Keratinocyte (primary cell): ENCODE results near the gene ATP5F1D. TPM values are rescaled to one million over a fixed set of nuclear protein-coding genes. Genes with fewer than 3 reads are reported as not detected.

Source experiments
- DNase-seq: peaks from one replicate; pipeline ENCODE4 v3.0.0-alpha.2; 2011; ENCODE audit warnings: low read depth, missing footprints, low spot score
- FAIRE-seq: peaks from 2 replicates; lab custom pipeline; 2011; peaks lifted over from hg19 to GRCh38; lab: Jason Lieb, UNC
- H2AFZ ChIP-seq: 2 replicates; pipeline ENCODE4 v1.6.0; 2012; ENCODE audit warnings: low read length, control low read depth, inconsistent platforms; ENCODE audit not compliant: control insufficient read depth
- H3K27ac ChIP-seq: 2 replicates; pipeline ENCODE4 v1.5.1; 2011; ENCODE audit warnings: low read length; ENCODE audit not compliant: control insufficient read depth, insufficient read depth
- H3K27me3 ChIP-seq: 3 replicates; pipeline ENCODE4 v1.6.0; 2011; ENCODE audit warnings: low read length; ENCODE audit not compliant: control insufficient read depth, insufficient read depth; ENCODE audit errors: extremely low read depth
- H3K36me3 ChIP-seq, 2 experiments: 2 replicates in 1 of 2; 3 replicates in 1 of 2; pipeline ENCODE4 v1.5.1; 2011; ENCODE audit warnings: low read length in 2 of 2, mild to moderate bottlenecking in 1 of 2; ENCODE audit not compliant: control insufficient read depth in 2 of 2, insufficient read depth in 2 of 2; ENCODE audit errors: extremely low read depth in 1 of 2
- H3K4me1 ChIP-seq: 3 replicates; pipeline ENCODE4 v1.5.1; 2011; ENCODE audit warnings: low read length; ENCODE audit not compliant: control insufficient read depth, insufficient read depth; ENCODE audit errors: extremely low read depth
- H3K4me2 ChIP-seq: 3 replicates; pipeline ENCODE4 v1.6.0; 2011; ENCODE audit warnings: low read depth, low read length; ENCODE audit not compliant: control insufficient read depth, insufficient read depth; ENCODE audit errors: extremely low read depth
- H3K4me3 ChIP-seq, 3 experiments: fragments of 200-600 bp in 1 of 3; sonication (generic) in 1 of 3; 2 replicates in 2 of 3; 3 replicates in 1 of 3; pipeline ENCODE4 v1.5.1; 2011 to 2016; ENCODE audit warnings: low read length in 3 of 3, mild to moderate bottlenecking in 3 of 3, control low read depth in 2 of 3, inconsistent platforms in 1 of 3, low read depth in 1 of 3, mixed read lengths in 1 of 3, mixed run types in 1 of 3, moderate library complexity in 1 of 3; ENCODE audit not compliant: control insufficient read depth in 2 of 3, insufficient read depth in 2 of 3; ENCODE audit errors: extremely low read depth in 1 of 3
- H3K79me2 ChIP-seq: 2 replicates; pipeline ENCODE4 v1.6.0; 2012; ENCODE audit warnings: low read length; ENCODE audit not compliant: control insufficient read depth, insufficient read depth
- H3K9ac ChIP-seq: 3 replicates; pipeline ENCODE4 v1.6.0; 2011; ENCODE audit warnings: low read length; ENCODE audit not compliant: control insufficient read depth, insufficient read depth; ENCODE audit errors: extremely low read depth
- H3K9me1 ChIP-seq: 3 replicates; pipeline ENCODE4 v1.6.0; 2011; ENCODE audit warnings: low read length; ENCODE audit not compliant: control insufficient read depth, insufficient read depth; ENCODE audit errors: extremely low read depth
- H3K9me3 ChIP-seq: 2 replicates; pipeline ENCODE4 v1.5.1; 2012; ENCODE audit warnings: low read depth, low read length; ENCODE audit not compliant: control insufficient read depth
- H4K20me1 ChIP-seq: 3 replicates; pipeline ENCODE4 v1.6.0; 2011; ENCODE audit warnings: low read length; ENCODE audit not compliant: control insufficient read depth, insufficient read depth; ENCODE audit errors: extremely low read depth
- EZH2 ChIP-seq: IDR thresholded peaks from one replicate; pipeline ENCODE4 v1.6.1; 2012; ENCODE audit warnings: inconsistent platforms, mild to moderate bottlenecking, low read length, moderate library complexity
- dilution Hi-C: fragments of 300-500 bp; cut with MboI; formaldehyde crosslinking; loops from one replicate; pipeline ENCODE4 v1.7.0; 2020; ENCODE audit warnings: low sequenced_read_pairs; ENCODE audit not compliant: extremely low pct_ligation_motif_present
- polyA plus RNA-seq, 5 experiments: library from polyadenylated mRNA; depleted of rRNA in 3 of 5; stranded (reverse) in 3 of 5; stranded (forward) in 1 of 5; unstranded in 1 of 5; fragments of >200 nt; gene quantifications; 1 replicate in 1 of 5; 2 replicates in 3 of 5; 3 replicates in 1 of 5; pipeline versions ENCODE4 v1.2.1 to v1.2.3, GENCODE V29; 2011 to 2012; ENCODE audit warnings: missing spikeins in 2 of 5, low read depth in 1 of 5, low replicate concordance in 1 of 5
- TF ChIP-seq, protein P1 (sequence below), 3 experiments: IDR thresholded peaks in 1 of 3; conservative IDR thresholded peaks in 1 of 3; optimal IDR thresholded peaks in 1 of 3; 2 replicates in 2 of 3; 3 replicates in 1 of 3; pipeline versions ENCODE3 to v1.5.1; 2011; ENCODE audit warnings: low read length in 3 of 3, mild to moderate bottlenecking in 3 of 3, moderate library complexity in 2 of 3, control low read depth in 1 of 3, inconsistent platforms in 1 of 3; ENCODE audit not compliant: insufficient read depth in 2 of 3; ENCODE audit errors: extremely low read depth in 1 of 3

ATP5F1D gene
- polyA plus RNA-seq, 1 donor (not counting 4 experiments of a cell fraction or from before 2014, with no cell fraction given): 51.3 TPM

DNA sequence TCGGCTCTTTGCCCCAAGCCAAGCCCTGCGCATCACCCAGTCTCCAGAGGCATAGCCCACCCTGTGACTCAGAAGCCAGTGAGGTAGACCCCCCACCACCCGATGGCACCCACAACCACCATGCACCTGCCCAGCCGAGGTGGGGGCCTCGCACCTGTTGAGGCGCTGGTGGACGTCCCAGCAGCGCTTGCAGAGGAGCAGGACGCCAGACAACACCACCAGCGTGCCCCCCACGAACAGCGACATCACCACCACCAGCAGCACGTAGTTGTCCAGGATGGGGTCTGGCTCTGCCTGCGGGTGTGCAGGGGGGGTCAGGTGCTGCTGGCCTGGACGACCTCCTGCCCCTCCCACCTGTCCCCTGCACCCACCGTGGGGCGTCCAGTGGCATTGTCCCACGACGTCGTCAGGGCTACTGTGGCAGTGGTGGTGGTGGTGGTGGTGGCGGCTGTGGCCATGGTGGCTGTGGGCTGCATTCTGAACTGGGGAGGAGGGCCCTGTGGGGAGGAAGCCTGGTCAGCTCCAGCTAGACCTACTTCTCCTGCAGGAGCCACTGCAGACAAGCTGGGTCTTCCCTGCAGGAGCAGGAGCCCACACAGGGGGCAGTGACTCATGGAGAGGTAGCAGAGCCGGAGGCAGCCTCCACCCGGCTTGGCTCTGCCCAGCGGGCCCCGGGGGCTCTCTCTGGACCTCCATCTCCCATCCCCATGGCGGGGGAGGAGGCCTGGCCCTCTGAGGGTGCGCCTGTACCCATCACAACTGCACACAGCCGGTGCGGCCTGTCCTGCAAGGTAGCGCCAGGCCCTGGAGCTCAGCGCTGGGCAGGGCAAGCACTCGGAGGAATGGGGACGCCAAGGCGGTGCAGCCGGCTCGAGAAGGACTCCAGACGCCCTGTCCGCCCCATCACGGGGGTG, 5.7 kb upstream of the ATP5F1D start:
- Histone ChIP-seq H2AFZ (no peak overlapping the region), H3K9ac (no peak overlapping the region), H3K4me3 (peak overlapping the region in 2 of 3 experiments; percentile 40 to 84), H3K79me2 (no peaks in the 10 kb centered on the region), H3K9me3 (no peaks in the 10 kb centered on the region), H4K20me1 (peaks cover 2% of the 10 kb centered on the region), H3K27me3 (no peaks in the 10 kb centered on the region), H3K27ac (no peak overlapping the region), H3K36me3 (peaks cover 4 to 10% of the 10 kb centered on the region in 2 experiments), H3K9me1 (no peaks in the 10 kb centered on the region), H3K4me1 (peaks cover 26% of the 10 kb centered on the region), H3K4me2 (peak overlapping the region; percentile 73)
- no peak for FAIRE-seq
- TF ChIP-seq, protein P1, sequence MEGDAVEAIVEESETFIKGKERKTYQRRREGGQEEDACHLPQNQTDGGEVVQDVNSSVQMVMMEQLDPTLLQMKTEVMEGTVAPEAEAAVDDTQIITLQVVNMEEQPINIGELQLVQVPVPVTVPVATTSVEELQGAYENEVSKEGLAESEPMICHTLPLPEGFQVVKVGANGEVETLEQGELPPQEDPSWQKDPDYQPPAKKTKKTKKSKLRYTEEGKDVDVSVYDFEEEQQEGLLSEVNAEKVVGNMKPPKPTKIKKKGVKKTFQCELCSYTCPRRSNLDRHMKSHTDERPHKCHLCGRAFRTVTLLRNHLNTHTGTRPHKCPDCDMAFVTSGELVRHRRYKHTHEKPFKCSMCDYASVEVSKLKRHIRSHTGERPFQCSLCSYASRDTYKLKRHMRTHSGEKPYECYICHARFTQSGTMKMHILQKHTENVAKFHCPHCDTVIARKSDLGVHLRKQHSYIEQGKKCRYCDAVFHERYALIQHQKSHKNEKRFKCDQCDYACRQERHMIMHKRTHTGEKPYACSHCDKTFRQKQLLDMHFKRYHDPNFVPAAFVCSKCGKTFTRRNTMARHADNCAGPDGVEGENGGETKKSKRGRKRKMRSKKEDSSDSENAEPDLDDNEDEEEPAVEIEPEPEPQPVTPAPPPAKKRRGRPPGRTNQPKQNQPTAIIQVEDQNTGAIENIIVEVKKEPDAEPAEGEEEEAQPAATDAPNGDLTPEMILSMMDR (optimal IDR thresholded peaks at IDR 0.05 in 1 of 3, IDR thresholded peaks at IDR 0.05 in 1 of 3, conservative IDR thresholded peaks at IDR 0.05 in 1 of 3; ENCODE audit: extremely low read depth in 1 of 3, insufficient read depth in 2 of 3, low read length in 3 of 3): no peak
- no peak for TF ChIP-seq EZH2
- dilution Hi-C loops: no loop called here
- DNase-seq: no peak

GRCh38 chr19:1236576-1236975, 5.0 kb upstream of the ATP5F1D start:
- Histone ChIP-seq H3K9me1 (no peaks in the 10 kb centered on the region), H3K4me1 (peaks cover 32% of the 10 kb centered on the region), H3K9me3 (no peaks in the 10 kb centered on the region), H3K4me2 (peak overlapping the region; percentile 79), H3K79me2 (no peaks in the 10 kb centered on the region), H3K9ac (no peak overlapping the region), H3K27ac (no peak overlapping the region), H3K4me3 (peak overlapping the region in 2 of 3 experiments; percentile 77 to 84), H2AFZ (no peak overlapping the region), H3K36me3 (peaks cover 4 to 10% of the 10 kb centered on the region in 2 experiments), H4K20me1 (peaks cover 2% of the 10 kb centered on the region), H3K27me3 (no peaks in the 10 kb centered on the region)
- TF ChIP-seq, protein P1 (optimal IDR thresholded peaks at IDR 0.05 in 1 of 3, IDR thresholded peaks at IDR 0.05 in 1 of 3, conservative IDR thresholded peaks at IDR 0.05 in 1 of 3; ENCODE audit: extremely low read depth in 1 of 3, insufficient read depth in 2 of 3, low read length in 3 of 3): no peak
- no peak for TF ChIP-seq EZH2
- FAIRE-seq (no peak), DNase-seq (no peak)
- dilution Hi-C loops: no loop called here
